PC-3 (cell line): ENCODE results near the gene KRT73. TPM values are rescaled to one million over a fixed set of nuclear protein-coding genes. Genes with fewer than 3 reads are reported as not detected.

Source experiments
- ATAC-seq: fragments of 200-7000 bp; cut with Tn5 transposase; 2 replicates; pipeline ENCODE4 v1.9.1; 2020; ENCODE audit warnings: mild to moderate bottlenecking, moderate library complexity
- BruUV-seq: library from RNA; stranded (reverse); fragments of 400-500 nt; replicated peaks from 2 replicates; lab custom pipeline; 2021; lab: Mats Ljungman, UMichigan
- CTCF ChIA-PET: fragments of 300-600 bp; sonication (Branson Sonifier 250); formaldehyde crosslinking; loops from one replicate; lab custom pipeline; 2022; ENCODE audit warnings: antibody characterized with exemption; lab: Charles Lee
- POLR2A ChIA-PET: fragments of 300-600 bp; sonication (Branson Sonifier 250); formaldehyde crosslinking; loops from one replicate; lab custom pipeline; 2022; ENCODE audit warnings: antibody characterized with exemption; ENCODE audit not compliant: unreplicated experiment; lab: Charles Lee
- DNase-seq: peaks from one replicate; pipeline ENCODE4 v3.0.0-alpha.2; 2015
- H2AFZ ChIP-seq: fragments of 300-600 bp; sonication (generic); 2 replicates; pipeline ENCODE4 v1.6.0; 2016; ENCODE audit warnings: antibody characterized with exemption, low read length
- H3F3A ChIP-seq: fragments of 300-600 bp; sonication (generic); one replicate; pipeline ENCODE4 v1.6.0; 2017; ENCODE audit warnings: antibody characterized with exemption, low read length, control low read depth, mild to moderate bottlenecking; ENCODE audit not compliant: unreplicated experiment
- H3K27ac ChIP-seq: fragments of 300-600 bp; sonication (generic); 2 replicates; pipeline ENCODE4 v1.5.1; 2016; ENCODE audit warnings: mild to moderate bottlenecking, low read length
- H3K27me3 ChIP-seq: fragments of 300-600 bp; sonication (generic); 2 replicates; pipeline ENCODE4 v1.6.1; 2016; ENCODE audit warnings: low read length, mixed read lengths
- H3K36me3 ChIP-seq: fragments of 300-600 bp; sonication (generic); 2 replicates; pipeline ENCODE4 v1.6.1; 2016; ENCODE audit warnings: low read depth, mixed run types, low read length, mixed read lengths
- H3K4me1 ChIP-seq: fragments of 300-600 bp; sonication (generic); 2 replicates; pipeline ENCODE4 v1.5.1; 2016; ENCODE audit warnings: low read length; ENCODE audit not compliant: insufficient read depth
- H3K4me2 ChIP-seq: fragments of 300-600 bp; sonication (generic); 2 replicates; pipeline ENCODE4 v1.6.0; 2016; ENCODE audit warnings: low read length
- H3K4me3 ChIP-seq: fragments of 300-600 bp; sonication (generic); 2 replicates; pipeline ENCODE4 v1.5.1; 2016; ENCODE audit warnings: mild to moderate bottlenecking, low read length, mixed read lengths
- H3K79me2 ChIP-seq: fragments of 300-600 bp; sonication (generic); 2 replicates; pipeline ENCODE4 v1.6.1; 2017; ENCODE audit warnings: low read length, mixed read lengths
- H3K9ac ChIP-seq: fragments of 300-600 bp; sonication (generic); 2 replicates; pipeline ENCODE4 v1.6.0; 2016; ENCODE audit warnings: mild to moderate bottlenecking, low read length
- H3K9me2 ChIP-seq: fragments of 300-600 bp; sonication (generic); replicated peaks from 2 replicates; pipeline ENCODE4 v1.6.1; 2016; ENCODE audit warnings: mixed run types, low read length, mixed read lengths
- H3K9me3 ChIP-seq: fragments of 300-600 bp; sonication (generic); 2 replicates; pipeline ENCODE4 v1.6.1; 2016; ENCODE audit warnings: low read length, mixed read lengths
- H4K20me1 ChIP-seq: fragments of 300-600 bp; sonication (generic); 2 replicates; pipeline ENCODE4 v1.6.1; 2016; ENCODE audit warnings: low read length, mixed read lengths
- CTCF ChIP-seq: fragments of 300-600 bp; sonication (generic); conservative IDR thresholded peaks from 2 replicates; pipeline ENCODE4 v1.5.1; 2017; ENCODE audit warnings: antibody characterized with exemption, low read depth, mild to moderate bottlenecking, low read length
- EZH2 ChIP-seq: fragments of 300-600 bp; sonication (generic); IDR thresholded peaks from one replicate; pipeline ENCODE4 v1.6.1; 2017; ENCODE audit warnings: antibody characterized with exemption, mild to moderate bottlenecking, low read length; ENCODE audit not compliant: unreplicated experiment
- EZH2phosphoT487 ChIP-seq: fragments of 300-600 bp; sonication (generic); IDR thresholded peaks from 2 replicates; pipeline ENCODE4 v1.6.1; 2018; ENCODE audit warnings: mild to moderate bottlenecking, antibody characterized with exemption, low read length, borderline replicate concordance
- intact Hi-C: fragments of 100-400 bp; cut with micrococcal nuclease; formaldehyde crosslinking; loops from 2 replicates; pipeline ENCODE4 v1.9.0; 2023
- total RNA-seq: library from RNA; depleted of rRNA; stranded (reverse); fragments of >200 nt; gene quantifications from 2 replicates; pipeline ENCODE4 v1.2.3, GENCODE V29; 2014

KRT73 gene
- total RNA-seq, 1 experiment from 2014 or later = not detected

DNA sequence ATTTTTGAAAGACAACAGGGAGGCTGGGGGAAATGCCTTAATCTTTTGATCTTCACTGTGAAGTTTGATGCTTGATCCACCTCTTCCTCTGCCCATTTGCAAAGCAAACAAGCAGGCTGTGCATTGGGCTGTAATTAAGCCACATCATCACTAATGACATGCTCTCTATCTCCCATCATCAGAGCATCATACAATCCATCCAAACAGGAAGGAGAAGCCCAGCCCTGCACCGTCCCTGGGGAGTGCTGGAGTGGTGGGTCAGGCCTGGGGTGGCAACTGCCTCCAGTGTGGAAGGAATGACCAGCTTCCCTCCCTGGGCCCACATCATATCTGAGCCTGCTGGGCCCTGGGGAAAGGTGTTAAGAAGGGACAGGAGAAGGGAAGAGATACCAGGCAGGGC lies 37.9 kb downstream of the KRT73 start:
- Histone ChIP-seq H3K4me3 (no peak overlapping the region), H3K27ac (no peak overlapping the region), H3K36me3 (no peaks in the 10 kb centered on the region), H3K27me3 (no peaks in the 10 kb centered on the region), H3F3A (no peaks in the 10 kb centered on the region), H3K79me2 (no peaks in the 10 kb centered on the region), H3K9me3 (no peaks in the 10 kb centered on the region), H3K4me1 (peaks cover 8% of the 10 kb centered on the region; the same call in 1 of the 2 replicates), H3K4me2 (no peak overlapping the region), H4K20me1 (no peaks in the 10 kb centered on the region), H3K9ac (no peak overlapping the region), H2AFZ (no peak overlapping the region), H3K9me2 (no peaks in the 10 kb centered on the region)
- DNase-seq (no peak), ATAC-seq (no peak)
- CTCF ChIA-PET = interaction anchor here (0.6 to 1.2 kb wide), 2 partner anchors 73 to 285 kb away, joined by 4 to 8 read pairs; no protein-coding TSS in a partner anchor
- POLR2A ChIA-PET = interaction anchor here (0.6 kb wide), 2 partner anchors 212 to 500 kb away, joined by 3 to 9 read pairs; no protein-coding TSS in a partner anchor
- TF ChIP-seq EZH2phosphoT487 (no peak), CTCF (no peak), EZH2 (no peak)
- intact Hi-C loops = loop anchor here (10.0 kb wide), 1 partner anchor 404 kb away; no protein-coding TSS in a partner anchor
- BruUV-seq = no TSS peak

GRCh38 chr12:52579468-52580465 lies 38.6 kb downstream of the KRT73 start:
- Histone ChIP-seq H4K20me1 (no peaks in the 10 kb centered on the region), H3K4me3 (no peak overlapping the region), H3K36me3 (no peaks in the 10 kb centered on the region), H2AFZ (no peak overlapping the region), H3K79me2 (no peaks in the 10 kb centered on the region), H3K9ac (no peak overlapping the region), H3K4me2 (no peak overlapping the region), H3F3A (no peaks in the 10 kb centered on the region), H3K9me2 (no peaks in the 10 kb centered on the region), H3K27ac (no peak overlapping the region), H3K9me3 (no peaks in the 10 kb centered on the region), H3K27me3 (no peaks in the 10 kb centered on the region), H3K4me1 (peaks cover 8% of the 10 kb centered on the region; the same call in 1 of the 2 replicates)
- ChIA-PET CTCF (interaction anchor here (0.6 to 1.2 kb wide), 3 partner anchors 73 to 286 kb away, joined by 4 to 8 read pairs (median 4); no protein-coding TSS in a partner anchor), POLR2A (interaction anchor here (0.6 kb wide), 3 partner anchors 212 to 501 kb away, joined by 3 to 9 read pairs (median 5); no protein-coding TSS in a partner anchor)
- intact Hi-C loops = loop anchor here (10.0 kb wide), 1 partner anchor 405 kb away; no protein-coding TSS in a partner anchor
- DNase-seq (no peak), ATAC-seq (no peak)
- TF ChIP-seq CTCF (no peak), EZH2phosphoT487 (no peak)
- BruUV-seq = no TSS peak
